ENCODE results near the gene EEF1AKMT1.

DNA sequence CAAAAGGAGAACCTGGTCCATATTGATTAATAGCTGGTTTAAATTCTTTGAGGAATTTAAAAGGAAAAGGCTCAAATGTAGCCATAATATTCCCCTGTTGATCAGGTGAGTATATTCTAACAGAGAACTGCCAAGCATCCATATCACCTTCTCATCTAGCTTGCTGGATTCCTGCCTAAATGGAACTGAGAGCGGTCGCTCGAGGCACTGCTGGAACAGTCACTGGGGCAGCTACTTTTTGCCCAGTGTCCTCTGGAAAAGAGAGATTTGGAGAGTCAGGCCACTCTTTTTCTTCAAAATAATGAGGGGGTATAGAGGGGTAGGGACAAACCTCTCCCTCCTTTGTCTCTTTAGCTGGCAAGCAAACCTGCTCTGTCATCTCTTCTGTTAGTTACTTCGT, 89.7 kb downstream of the EEF1AKMT1 start:
- TF ChIP-seq, protein P1, sequence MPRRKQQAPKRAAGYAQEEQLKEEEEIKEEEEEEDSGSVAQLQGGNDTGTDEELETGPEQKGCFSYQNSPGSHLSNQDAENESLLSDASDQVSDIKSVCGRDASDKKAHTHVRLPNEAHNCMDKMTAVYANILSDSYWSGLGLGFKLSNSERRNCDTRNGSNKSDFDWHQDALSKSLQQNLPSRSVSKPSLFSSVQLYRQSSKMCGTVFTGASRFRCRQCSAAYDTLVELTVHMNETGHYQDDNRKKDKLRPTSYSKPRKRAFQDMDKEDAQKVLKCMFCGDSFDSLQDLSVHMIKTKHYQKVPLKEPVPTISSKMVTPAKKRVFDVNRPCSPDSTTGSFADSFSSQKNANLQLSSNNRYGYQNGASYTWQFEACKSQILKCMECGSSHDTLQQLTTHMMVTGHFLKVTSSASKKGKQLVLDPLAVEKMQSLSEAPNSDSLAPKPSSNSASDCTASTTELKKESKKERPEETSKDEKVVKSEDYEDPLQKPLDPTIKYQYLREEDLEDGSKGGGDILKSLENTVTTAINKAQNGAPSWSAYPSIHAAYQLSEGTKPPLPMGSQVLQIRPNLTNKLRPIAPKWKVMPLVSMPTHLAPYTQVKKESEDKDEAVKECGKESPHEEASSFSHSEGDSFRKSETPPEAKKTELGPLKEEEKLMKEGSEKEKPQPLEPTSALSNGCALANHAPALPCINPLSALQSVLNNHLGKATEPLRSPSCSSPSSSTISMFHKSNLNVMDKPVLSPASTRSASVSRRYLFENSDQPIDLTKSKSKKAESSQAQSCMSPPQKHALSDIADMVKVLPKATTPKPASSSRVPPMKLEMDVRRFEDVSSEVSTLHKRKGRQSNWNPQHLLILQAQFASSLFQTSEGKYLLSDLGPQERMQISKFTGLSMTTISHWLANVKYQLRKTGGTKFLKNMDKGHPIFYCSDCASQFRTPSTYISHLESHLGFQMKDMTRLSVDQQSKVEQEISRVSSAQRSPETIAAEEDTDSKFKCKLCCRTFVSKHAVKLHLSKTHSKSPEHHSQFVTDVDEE (CRISPR knock-in tag; IDR thresholded peaks at IDR 0.05), result no peak
- no peak for TF ChIP-seq BACH2 (CRISPR knock-in tag; IDR thresholded peaks at IDR 0.05; ENCODE audit: borderline replicate concordance)
- TF ChIP-seq PATZ1 (CRISPR knock-in tag; IDR thresholded peaks at IDR 0.05; ENCODE audit: borderline replicate concordance), result no peak
- no peak for TF ChIP-seq POU6F1 (CRISPR knock-in tag; IDR thresholded peaks at IDR 0.05; ENCODE audit: borderline replicate concordance, low read depth)
- no peak for TF ChIP-seq CSRNP3 (CRISPR knock-in tag; IDR thresholded peaks at IDR 0.05)
- no peak for TF ChIP-seq PPARA (CRISPR knock-in tag; IDR thresholded peaks at IDR 0.05; ENCODE audit: borderline replicate concordance)
- no peak for TF ChIP-seq ZC3H10 (CRISPR knock-in tag; IDR thresholded peaks at IDR 0.05)
- no peak for TF ChIP-seq CREB5 (CRISPR knock-in tag; IDR thresholded peaks at IDR 0.05; ENCODE audit: low read depth)

Data from SK-N-SH treated with all-trans-retinoic acid at 6 μM for 48 hours (cell line).